Superior temporal gyrus (tissue), 1 donor: ENCODE results near the gene B3GALNT2.
"Not testable (repeated sequence)": the region's sequence is repeated elsewhere in the genome, so short reads cannot be mapped to it uniquely, and the experiment has no call there.

ENCODE experiments used
- DNase-seq: peaks from one replicate; pipeline ENCODE4 v3.0.0-alpha.2; 2016; ENCODE audit errors: extremely low spot score

Gene B3GALNT2

GRCh38 chr1:235503403-235504121, 690 bp downstream of the B3GALNT2 start:
- DNase-seq = peak; percentile 53

- no peak for DNase-seq
These were observed 1.4 kb downstream of the B3GALNT2 start for GRCh38 chr1:235502601-235503402.

- DNase-seq = no peak
These were observed 3.2 kb downstream of the B3GALNT2 start for GRCh38 chr1:235500971-235501540.

GRCh38 chr1:235495551-235495950, 8.7 kb downstream of the B3GALNT2 start:
- DNase-seq = no peak

GRCh38 chr1:235495030-235495429, 9.2 kb downstream of the B3GALNT2 start:
- DNase-seq = no peak

- no peak for DNase-seq
These were observed 9.7 kb downstream of the B3GALNT2 start for GRCh38 chr1:235494531-235494930.

- no peak for DNase-seq
These were observed 12.6 kb downstream of the B3GALNT2 start for GRCh38 chr1:235491644-235492043.

- DNase-seq = no peak
These were observed 17.9 kb downstream of the B3GALNT2 start for GRCh38 chr1:235486321-235486720.

GRCh38 chr1:235485558-235485957, 18.7 kb downstream of the B3GALNT2 start:
- no peak for DNase-seq

GRCh38 chr1:235483090-235483489, 21.2 kb downstream of the B3GALNT2 start:
- DNase-seq = no peak

- no peak for DNase-seq
These were observed 30.4 kb downstream of the B3GALNT2 start for GRCh38 chr1:235473806-235474205.

- DNase-seq = no peak
These were observed 33.4 kb downstream of the B3GALNT2 start for GRCh38 chr1:235470741-235471439.

- not testable (repeated sequence) for DNase-seq
These were observed 34.4 kb downstream of the B3GALNT2 start for GRCh38 chr1:235469897-235470296.

GRCh38 chr1:235468970-235469369, 35.3 kb downstream of the B3GALNT2 start:
- no peak for DNase-seq

GRCh38 chr1:235468004-235468403, 36.2 kb downstream of the B3GALNT2 start:
- no peak for DNase-seq

- no peak for DNase-seq
These were observed 39.2 kb downstream of the B3GALNT2 start for GRCh38 chr1:235465066-235465465.

GRCh38 chr1:235462832-235463231, 41.4 kb downstream of the B3GALNT2 start:
- not testable (repeated sequence) for DNase-seq

GRCh38 chr1:235461954-235462353, 42.3 kb downstream of the B3GALNT2 start:
- DNase-seq = no peak

GRCh38 chr1:235460770-235461169, 43.5 kb downstream of the B3GALNT2 start:
- no peak for DNase-seq

- DNase-seq = not testable (repeated sequence)
These were observed 46.4 kb downstream of the B3GALNT2 start for GRCh38 chr1:235457856-235458255.

- no peak for DNase-seq
These were observed 48.4 kb downstream of the B3GALNT2 start for GRCh38 chr1:235455823-235456222.

- no peak for DNase-seq
These were observed 49.2 kb downstream of the B3GALNT2 start for GRCh38 chr1:235455097-235455496.
